ENCODE measurements around the gene HYPK. TPM values are rescaled to one million over a fixed set of nuclear protein-coding genes. Genes with fewer than 3 reads are reported as not detected.
"Not testable (repeated sequence)": the region's sequence is repeated elsewhere in the genome, so short reads cannot be mapped to it uniquely, and the experiment has no call there.

The HYPK gene
- total RNA-seq, 5 donors from 2014 or later (not counting 1 experiment from before 2014, with no cell fraction given): 19.2 to 23.6 (median 21.8) TPM

GRCh38 chr15:43799945-43800285 is 484 bp upstream of the HYPK start, which contains the start of gene SERINC4:
SERINC4 (minus strand) TSS chr15:43800220; CDS start chr15:43799986, 234 bp downstream.
- Histone ChIP-seq H3K27ac (ENCODE audit: low read length) (peak within 1 kb of the TSS; percentile 77), H3K36me3 (ENCODE audit: control insufficient read depth in 2 of 2, extremely low read depth in 1 of 2, insufficient read depth in 1 of 2, low read length in 1 of 2) (peaks cover 7 to 61% of the 10 kb centered on the region in 2 donors), H3K4me1 (ENCODE audit: control insufficient read depth in 1 of 2, extremely low read depth in 1 of 2, insufficient read depth in 2 of 2, low read length in 2 of 2) (peaks cover 15 to 29% of the 10 kb centered on the region in 2 experiments), H3K9me3 (no peaks in the 10 kb centered on the region), H3K27me3 (replicated peaks in 1 of 2; ENCODE audit: control insufficient read depth in 2 of 2, extremely low read depth in 1 of 2, insufficient read depth in 2 of 2, low read length in 1 of 2) (no peaks in the 10 kb centered on the region), H3K4me3 (ENCODE audit: control insufficient read depth in 1 of 2, extremely low read depth in 1 of 2, low read length in 1 of 2) (peak within 1 kb of the TSS; percentile 80 to 90)
- H3K4me3 Mint-ChIP-seq: peak within 1 kb of the TSS; percentile 97 to 99 (median 99)
- WGBS (ENCODE audit: insufficient coverage): 98% methylated on average over 8 of the region's 8 CpGs
- H3K36me3 Mint-ChIP-seq: peaks cover 49% of the 10 kb centered on the region
- H3K4me1 Mint-ChIP-seq: peaks cover 55 to 60% (median 59%) of the 10 kb centered on the region in 3 donors
- ChIA-PET CTCF (interaction anchor here (0.6 to 1.4 kb wide), 2 partner anchors 10 to 25 kb away, joined by 5 read pairs; partner anchors contain the start of gene MFAP1 (in 1 of the 2)), POLR2A (interaction anchor here in 1 of 2 donors (1.2 kb wide), 2 partner anchors 22 to 25 kb away, joined by 4 to 11 read pairs; partner anchors contain the start of gene MFAP1)
- no peaks in the 10 kb centered on the region for H3K27me3 Mint-ChIP-seq
- H3K27ac Mint-ChIP-seq: peak within 1 kb of the TSS; percentile 98
- DNase-seq (no peak), ATAC-seq (replicated peaks in 1 of 4) (no peak)
- H3K9me3 Mint-ChIP-seq: no peaks in the 10 kb centered on the region

- H3K27me3 Mint-ChIP-seq; H3K4me3 ChIP-seq (ENCODE audit: control insufficient read depth in 1 of 2, extremely low read depth in 1 of 2, low read length in 1 of 2); DNase-seq; CTCF ChIA-PET; ATAC-seq (replicated peaks in 1 of 4); H3K27ac ChIP-seq (ENCODE audit: low read length); H3K27ac Mint-ChIP-seq; H3K9me3 ChIP-seq; H3K4me3 Mint-ChIP-seq; POLR2A ChIA-PET; H3K27me3 ChIP-seq (replicated peaks in 1 of 2; ENCODE audit: control insufficient read depth in 2 of 2, extremely low read depth in 1 of 2, insufficient read depth in 2 of 2, low read length in 1 of 2); H3K9me3 Mint-ChIP-seq: not testable (repeated sequence)
- H3K4me1 Mint-ChIP-seq: peaks cover 33 to 38% (median 38%) of the 10 kb centered on the region in 3 donors
- Histone ChIP-seq H3K36me3 (ENCODE audit: control insufficient read depth in 2 of 2, extremely low read depth in 1 of 2, insufficient read depth in 1 of 2, low read length in 1 of 2) (peaks cover 6 to 62% of the 10 kb centered on the region in 2 donors), H3K4me1 (ENCODE audit: control insufficient read depth in 1 of 2, extremely low read depth in 1 of 2, insufficient read depth in 2 of 2, low read length in 2 of 2) (peaks cover 12 to 23% of the 10 kb centered on the region in 2 experiments)
- WGBS (ENCODE audit: insufficient coverage): 97% methylated on average over 3 of the region's 7 CpGs
- peaks cover 51% of the 10 kb centered on the region for H3K36me3 Mint-ChIP-seq
Observed at GRCh38 chr15:43802676-43803075, 2.3 kb downstream of the HYPK start.

- H3K9me3 ChIP-seq: no peaks in the 10 kb centered on the region
- ChIA-PET POLR2A (interaction anchor here in 1 of 2 donors (1.1 kb wide), 1 partner anchor 20 kb away, joined by 4 read pairs; no protein-coding TSS in a partner anchor), CTCF (interaction anchor here in 1 of 2 donors (1.0 kb wide), 1 partner anchor 16 kb away, joined by 3 read pairs; the partner anchor contains the start of gene MFAP1)
- no peaks in the 10 kb centered on the region for H3K4me1 ChIP-seq (ENCODE audit: control insufficient read depth in 1 of 2, extremely low read depth in 1 of 2, insufficient read depth in 2 of 2, low read length in 2 of 2)
- DNase-seq: no peak
- no peak for ATAC-seq (replicated peaks in 1 of 4)
- Mint-ChIP-seq H3K4me3 (no peak overlapping the region), H3K36me3 (peaks cover 54% of the 10 kb centered on the region), H3K27me3 (no peaks in the 10 kb centered on the region), H3K4me1 (peaks cover 3 to 4% (median 3%) of the 10 kb centered on the region in 3 donors), H3K27ac (no peak overlapping the region), H3K9me3 (no peaks in the 10 kb centered on the region)
- H3K27ac ChIP-seq (ENCODE audit: low read length): no peak overlapping the region
- peaks cover 12 to 90% of the 10 kb centered on the region in 2 donors for H3K36me3 ChIP-seq (ENCODE audit: control insufficient read depth in 2 of 2, extremely low read depth in 1 of 2, insufficient read depth in 1 of 2, low read length in 1 of 2)
- WGBS (ENCODE audit: insufficient coverage): 92% methylated on average over 2 of the region's 5 CpGs
- no peak overlapping the region for H3K4me3 ChIP-seq (ENCODE audit: control insufficient read depth in 1 of 2, extremely low read depth in 1 of 2, low read length in 1 of 2)
- no peaks in the 10 kb centered on the region for H3K27me3 ChIP-seq (replicated peaks in 1 of 2; ENCODE audit: control insufficient read depth in 2 of 2, extremely low read depth in 1 of 2, insufficient read depth in 2 of 2, low read length in 1 of 2)
Observed at GRCh38 chr15:43808435-43808950, 8.1 kb downstream of the HYPK start.

- ChIA-PET CTCF (interaction anchor here in 1 of 2 donors (1.0 kb wide), 1 partner anchor 15 kb away, joined by 3 read pairs; the partner anchor contains the start of gene MFAP1), POLR2A (interaction anchor here in 1 of 2 donors (0.7 to 1.1 kb wide), 2 partner anchors 19 kb away, joined by 4 to 6 read pairs; no protein-coding TSS in a partner anchor)
- Histone ChIP-seq H3K36me3 (ENCODE audit: control insufficient read depth in 2 of 2, extremely low read depth in 1 of 2, insufficient read depth in 1 of 2, low read length in 1 of 2) (peaks cover 16 to 93% of the 10 kb centered on the region in 2 donors), H3K4me3 (ENCODE audit: control insufficient read depth in 1 of 2, extremely low read depth in 1 of 2, low read length in 1 of 2) (no peak overlapping the region), H3K4me1 (ENCODE audit: control insufficient read depth in 1 of 2, extremely low read depth in 1 of 2, insufficient read depth in 2 of 2, low read length in 2 of 2) (no peaks in the 10 kb centered on the region), H3K27me3 (replicated peaks in 1 of 2; ENCODE audit: control insufficient read depth in 2 of 2, extremely low read depth in 1 of 2, insufficient read depth in 2 of 2, low read length in 1 of 2) (no peaks in the 10 kb centered on the region), H3K27ac (ENCODE audit: low read length) (no peak overlapping the region), H3K9me3 (no peaks in the 10 kb centered on the region)
- no peak overlapping the region for H3K27ac Mint-ChIP-seq
- peaks cover 2 to 4% (median 3%) of the 10 kb centered on the region in 3 donors for H3K4me1 Mint-ChIP-seq
- H3K9me3 Mint-ChIP-seq: no peaks in the 10 kb centered on the region
- H3K4me3 Mint-ChIP-seq: no peak overlapping the region
- no peaks in the 10 kb centered on the region for H3K27me3 Mint-ChIP-seq
- DNase-seq (no peak), ATAC-seq (replicated peaks in 1 of 4) (no peak)
- WGBS (ENCODE audit: insufficient coverage): no CpG with 5 or more reads among the region's 6 CpGs
- peaks cover 53% of the 10 kb centered on the region for H3K36me3 Mint-ChIP-seq
Observed at GRCh38 chr15:43808960-43809678, 8.7 kb downstream of the HYPK start.

DNA sequence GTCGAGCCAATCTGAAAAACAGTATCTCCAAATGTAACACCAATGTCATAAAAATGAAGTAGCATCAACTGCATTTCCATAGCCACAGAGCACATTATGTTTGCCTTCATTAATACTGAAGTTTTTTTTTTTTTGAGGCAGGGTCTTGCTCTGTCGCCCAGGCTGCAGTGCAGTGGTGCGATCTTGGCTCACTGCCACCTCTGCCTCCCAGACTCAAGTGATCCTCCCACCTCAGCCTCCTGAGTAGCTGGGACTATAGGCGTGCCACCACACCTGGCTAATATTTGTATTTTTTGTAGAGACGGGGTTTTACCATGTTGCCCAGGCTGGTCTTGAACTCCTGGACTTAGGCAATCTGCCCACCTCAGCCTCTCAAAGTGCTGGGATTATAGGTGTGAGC is 14.7 kb downstream of the HYPK start:
- H3K4me3 Mint-ChIP-seq; H3K4me1 ChIP-seq (ENCODE audit: control insufficient read depth in 1 of 2, extremely low read depth in 1 of 2, insufficient read depth in 2 of 2, low read length in 2 of 2); H3K27ac ChIP-seq (ENCODE audit: low read length); ATAC-seq (replicated peaks in 1 of 4); H3K27me3 ChIP-seq (replicated peaks in 1 of 2; ENCODE audit: control insufficient read depth in 2 of 2, extremely low read depth in 1 of 2, insufficient read depth in 2 of 2, low read length in 1 of 2); H3K27me3 Mint-ChIP-seq; H3K9me3 Mint-ChIP-seq; DNase-seq; POLR2A ChIA-PET; H3K4me3 ChIP-seq (ENCODE audit: control insufficient read depth in 1 of 2, extremely low read depth in 1 of 2, low read length in 1 of 2); H3K9me3 ChIP-seq; H3K27ac Mint-ChIP-seq: not testable (repeated sequence)
- peaks cover 8 to 19% (median 12%) of the 10 kb centered on the region in 3 donors for H3K4me1 Mint-ChIP-seq
- peaks cover 21 to 68% of the 10 kb centered on the region in 2 donors for H3K36me3 ChIP-seq (ENCODE audit: control insufficient read depth in 2 of 2, extremely low read depth in 1 of 2, insufficient read depth in 1 of 2, low read length in 1 of 2)
- H3K36me3 Mint-ChIP-seq: peaks cover 27% of the 10 kb centered on the region
- CTCF ChIA-PET: interaction anchor here in 1 of 2 donors (0.6 kb wide), 1 partner anchor 704 kb away, joined by 6 read pairs; no protein-coding TSS in a partner anchor
- 100% methylated on average over 1 of the region's 5 CpGs for WGBS (ENCODE audit: insufficient coverage)

DNA sequence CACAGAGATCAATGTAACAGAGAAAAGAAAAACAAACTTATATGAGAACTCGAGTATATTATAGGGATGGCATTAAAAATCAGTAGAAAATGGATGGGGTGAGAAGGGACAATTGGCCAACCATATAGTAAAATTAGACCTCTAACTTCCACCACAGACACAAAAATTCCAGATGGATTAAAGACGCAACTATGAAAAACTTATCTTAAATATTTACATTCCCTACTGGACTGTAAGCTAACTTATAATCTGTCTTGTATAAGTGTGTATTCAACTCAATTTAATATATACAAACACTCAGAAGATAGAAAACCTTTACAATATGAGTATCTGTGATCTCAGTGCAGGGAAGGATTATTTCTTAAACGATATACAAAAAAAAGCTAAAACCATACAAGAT is 21.1 kb downstream of the HYPK start:
- no CpG with 5 or more reads among the region's 3 CpGs for WGBS (ENCODE audit: insufficient coverage)
- H3K27me3 ChIP-seq (replicated peaks in 1 of 2; ENCODE audit: control insufficient read depth in 2 of 2, extremely low read depth in 1 of 2, insufficient read depth in 2 of 2, low read length in 1 of 2): no peaks in the 10 kb centered on the region
- no peak overlapping the region for H3K4me3 ChIP-seq (ENCODE audit: control insufficient read depth in 1 of 2, extremely low read depth in 1 of 2, low read length in 1 of 2)
- ChIA-PET CTCF (no interaction called here), POLR2A (interaction anchor here (0.6 to 2.8 kb wide), 7 partner anchors 21 to 485 kb away, joined by 4 to 10 read pairs (median 7); partner anchors contain the start of genes HYPK (in 2 of the 2), SERF2 (in 1 of the 2) and SERINC4 (in 1 of the 2))
- DNase-seq (no peak), ATAC-seq (replicated peaks in 1 of 4) (no peak)
- peaks cover 7 to 9% of the 10 kb centered on the region in 2 donors for H3K36me3 ChIP-seq (ENCODE audit: control insufficient read depth in 2 of 2, extremely low read depth in 1 of 2, insufficient read depth in 1 of 2, low read length in 1 of 2)
- H3K9me3 ChIP-seq: no peaks in the 10 kb centered on the region
- H3K4me1 Mint-ChIP-seq: peaks cover 40 to 63% (median 52%) of the 10 kb centered on the region in 3 donors
- H3K27ac ChIP-seq (ENCODE audit: low read length): no peak overlapping the region
- H3K4me3 Mint-ChIP-seq: peak overlapping the region; percentile 18 to 99 (median 37)
- peaks cover 20 to 48% of the 10 kb centered on the region in 2 experiments for H3K4me1 ChIP-seq (ENCODE audit: control insufficient read depth in 1 of 2, extremely low read depth in 1 of 2, insufficient read depth in 2 of 2, low read length in 2 of 2)
- H3K9me3 Mint-ChIP-seq: no peaks in the 10 kb centered on the region
- no peaks in the 10 kb centered on the region for H3K27me3 Mint-ChIP-seq
- peaks cover 9% of the 10 kb centered on the region for H3K36me3 Mint-ChIP-seq
- peak overlapping the region; percentile 7 to 41 for H3K27ac Mint-ChIP-seq

Measured in T-cell (primary cell).